PC-9 (cell line): ENCODE results near the gene ESRP2. TPM values are rescaled to one million over a fixed set of nuclear protein-coding genes. Genes with fewer than 3 reads are reported as not detected.

Experiments
- BruUV-seq: library from RNA; stranded (reverse); fragments of 400-500 nt; replicated peaks from 2 replicates; lab custom pipeline; 2021; lab: Mats Ljungman, UMichigan
- CTCF ChIA-PET: fragments of 300-600 bp; sonication (Branson Sonifier 250); formaldehyde crosslinking; loops from one replicate; lab custom pipeline; 2022; ENCODE audit warnings: antibody characterized with exemption; lab: Charles Lee
- POLR2A ChIA-PET: fragments of 300-600 bp; sonication (Branson Sonifier 250); formaldehyde crosslinking; loops from one replicate; lab custom pipeline; 2022; ENCODE audit warnings: antibody characterized with exemption; ENCODE audit not compliant: unreplicated experiment; lab: Charles Lee
- DNase-seq, 2 experiments: peaks; one replicate each; pipeline versions ENCODE4 v3.0.0 to v3.0.0-alpha.2; 2015 to 2022; ENCODE audit warnings: mixed read lengths in 1 of 2
- H2AFZ ChIP-seq: fragments of 200-600 bp; sonication (generic); 2 replicates; pipeline ENCODE4 v1.8.1; 2017; ENCODE audit warnings: antibody characterized with exemption
- H3F3A ChIP-seq: fragments of 200-600 bp; sonication (generic); 2 replicates; pipeline ENCODE4 v1.8.1; 2017; ENCODE audit warnings: antibody characterized with exemption, mild to moderate bottlenecking, low read depth; ENCODE audit not compliant: insufficient read depth
- H3K27ac ChIP-seq: fragments of 200-600 bp; sonication (generic); 2 replicates; pipeline ENCODE4 v1.6.1; 2016; ENCODE audit warnings: mixed run types
- H3K27me3 ChIP-seq: fragments of 200-600 bp; sonication (generic); 2 replicates; pipeline ENCODE4 v1.6.1; 2016; ENCODE audit warnings: low read depth, mixed run types; ENCODE audit not compliant: insufficient read depth
- H3K36me3 ChIP-seq: fragments of 200-600 bp; sonication (generic); 2 replicates; pipeline ENCODE4 v1.6.1; 2016; ENCODE audit warnings: low read depth, mixed run types
- H3K4me1 ChIP-seq: fragments of 200-600 bp; sonication (generic); replicated peaks from 2 replicates; pipeline ENCODE4 v1.6.1; 2016; ENCODE audit warnings: mixed run types; ENCODE audit not compliant: insufficient read depth
- H3K4me2 ChIP-seq: fragments of 200-600 bp; sonication (generic); 2 replicates; pipeline ENCODE4 v1.6.1; 2017; ENCODE audit warnings: mixed run types
- H3K4me3 ChIP-seq: fragments of 200-600 bp; sonication (generic); 2 replicates; pipeline ENCODE4 v1.6.1; 2016; ENCODE audit warnings: mixed run types
- H3K79me2 ChIP-seq: fragments of 200-600 bp; sonication (generic); 2 replicates; pipeline ENCODE4 v1.6.1; 2017; ENCODE audit warnings: low read depth, mixed run types
- H3K9me2 ChIP-seq: fragments of 200-600 bp; sonication (generic); 2 replicates; pipeline ENCODE4 v1.8.1; 2017; ENCODE audit warnings: mild to moderate bottlenecking; ENCODE audit not compliant: insufficient read depth
- H3K9me3 ChIP-seq: fragments of 200-600 bp; sonication (generic); 2 replicates; pipeline ENCODE4 v1.8.1; 2016; ENCODE audit warnings: low read depth; ENCODE audit not compliant: insufficient read depth
- H4K20me1 ChIP-seq: fragments of 200-600 bp; sonication (generic); 2 replicates; pipeline ENCODE4 v1.8.1; 2017; ENCODE audit not compliant: insufficient read depth
- CTCF ChIP-seq: fragments of 200-600 bp; sonication (generic); conservative IDR thresholded peaks from 2 replicates; pipeline ENCODE4 v1.6.1; 2017; ENCODE audit warnings: mixed run types, antibody characterized with exemption, mild to moderate bottlenecking, moderate library complexity
- EZH2 ChIP-seq: fragments of 200-600 bp; sonication (generic); IDR thresholded peaks from 2 replicates; pipeline ENCODE4 v1.8.0; 2017; ENCODE audit warnings: antibody characterized with exemption, low read depth
- intact Hi-C: fragments of 100-400 bp; cut with micrococcal nuclease; formaldehyde crosslinking; loops from one replicate; pipeline ENCODE4 v1.10.0; 2022; ENCODE audit not compliant: unreplicated experiment
- total RNA-seq: library from RNA; stranded (reverse); gene quantifications from 2 replicates; pipeline ENCODE4 v1.2.3, GENCODE V29; 2021

ESRP2 gene
- total RNA-seq, 1 experiment from 2014 or later: 45.0 TPM

- Histone ChIP-seq H4K20me1 (no peaks in the 10 kb centered on the region), H3K4me3 (no peak overlapping the region), H3K79me2 (no peaks in the 10 kb centered on the region), H3K9me3 (no peaks in the 10 kb centered on the region), H3K27me3 (no peaks in the 10 kb centered on the region), H3K4me2 (no peak overlapping the region), H3K4me1 (no peaks in the 10 kb centered on the region), H3K9me2 (no peaks in the 10 kb centered on the region), H3F3A (no peaks in the 10 kb centered on the region), H3K36me3 (no peaks in the 10 kb centered on the region), H3K27ac (no peak overlapping the region), H2AFZ (no peak overlapping the region)
- intact Hi-C loops: no loop called here
- ChIA-PET CTCF (no interaction called here), POLR2A (interaction anchor here (0.6 kb wide), 1 partner anchor 121 kb away, joined by 3 read pairs; no protein-coding TSS in a partner anchor)
- no TSS peak for BruUV-seq
- DNase-seq: no peak
- no peak for TF ChIP-seq EZH2
- TF ChIP-seq CTCF: no peak
Measured at GRCh38 chr16:68206245-68206644, 29.7 kb downstream of the ESRP2 start.

- Histone ChIP-seq H3K36me3 (no peaks in the 10 kb centered on the region), H2AFZ (no peak overlapping the region), H3K9me2 (no peaks in the 10 kb centered on the region), H3F3A (peaks cover 16% of the 10 kb centered on the region), H3K27me3 (no peaks in the 10 kb centered on the region), H3K79me2 (no peaks in the 10 kb centered on the region), H3K9me3 (no peaks in the 10 kb centered on the region), H3K4me1 (peaks cover 17% of the 10 kb centered on the region), H3K4me3 (no peak overlapping the region), H4K20me1 (peaks cover 4% of the 10 kb centered on the region; the same call in 1 of the 2 replicates), H3K4me2 (no peak overlapping the region), H3K27ac (no peak overlapping the region)
- TF ChIP-seq CTCF: no peak
- TF ChIP-seq EZH2: no peak
- POLR2A ChIA-PET: no interaction called here
- BruUV-seq: no TSS peak
- DNase-seq: no peak
- CTCF ChIA-PET: no interaction called here
- intact Hi-C loops: no loop called here
Measured at GRCh38 chr16:68202091-68202519, 33.8 kb downstream of the ESRP2 start.

- peaks cover 4% of the 10 kb centered on the region; the same call in 1 of the 2 replicates for H4K20me1 ChIP-seq
- BruUV-seq: no TSS peak
- peaks cover 16% of the 10 kb centered on the region for H3F3A ChIP-seq
Measured at GRCh38 chr16:68200088-68200783, 35.7 kb downstream of the ESRP2 start.

More at GRCh38 chr16:68200088-68200783, 35.7 kb downstream of the ESRP2 start:
- H3K4me3 ChIP-seq: no peak overlapping the region
- H3K9me2 ChIP-seq: no peaks in the 10 kb centered on the region
- H3K4me1 ChIP-seq: peaks cover 17% of the 10 kb centered on the region
- no peak overlapping the region for H2AFZ ChIP-seq
- no peaks in the 10 kb centered on the region for H3K36me3 ChIP-seq
- CTCF ChIA-PET: no interaction called here
- POLR2A ChIA-PET: interaction anchor here (0.7 kb wide), 1 partner anchor 34 kb away, joined by 6 read pairs; no protein-coding TSS in a partner anchor
- intact Hi-C loops: no loop called here
- DNase-seq: peak in 1 of 2 experiments; percentile 68
- H3K4me2 ChIP-seq: peak overlapping the region; percentile 45
- TF ChIP-seq CTCF (no peak), EZH2 (no peak)
- no peaks in the 10 kb centered on the region for H3K27me3 ChIP-seq
- peak overlapping the region; percentile 47; the same call in 1 of the 2 replicates for H3K27ac ChIP-seq
- H3K9me3 ChIP-seq: no peaks in the 10 kb centered on the region
- H3K79me2 ChIP-seq: no peaks in the 10 kb centered on the region
